Mesodermal cell (in vitro differentiated cells): ENCODE measurements around the gene CASP8. TPM values are rescaled to one million over a fixed set of nuclear protein-coding genes. Genes with fewer than 3 reads are reported as not detected.

Experiments
- H3K27ac ChIP-seq: 2 replicates; pipeline ENCODE4 v1.7.0; 2013; ENCODE audit warnings: mild to moderate bottlenecking, low read depth, low read length, moderate library complexity; ENCODE audit not compliant: severe bottlenecking
- H3K36me3 ChIP-seq: 2 replicates; pipeline ENCODE4 v1.7.1; 2013; ENCODE audit warnings: mild to moderate bottlenecking, low read length, moderate library complexity; ENCODE audit not compliant: control insufficient read depth, insufficient read depth
- H3K4me1 ChIP-seq: one replicate; pipeline ENCODE4 v1.7.1; 2013; ENCODE audit warnings: mild to moderate bottlenecking, low read length; ENCODE audit not compliant: insufficient read depth, control insufficient read depth, poor library complexity, severe bottlenecking
- H3K4me3 ChIP-seq: 2 replicates; pipeline ENCODE4 v1.7.0; 2013; ENCODE audit warnings: low read length, control low read depth, mild to moderate bottlenecking; ENCODE audit not compliant: insufficient read depth, poor library complexity, severe bottlenecking; ENCODE audit errors: extremely low read depth
- H3K9me3 ChIP-seq: 2 replicates; pipeline ENCODE4 v1.7.1; 2013; ENCODE audit warnings: mild to moderate bottlenecking, low read length, moderate library complexity; ENCODE audit not compliant: control insufficient read depth
- WGBS, 2 experiments: methylation state at CpG; one replicate each; pipeline ENCODE4 v1.1.5; 2013; ENCODE audit warnings: missing lambda C conversion rate in 2 of 2; ENCODE audit not compliant: insufficient coverage in 2 of 2; 5-methylcytosine and 5-hydroxymethylcytosine counted together
- polyA plus RNA-seq, 2 experiments: library from polyadenylated mRNA; stranded (reverse); fragments of 50-300 nt; gene quantifications; one replicate each; pipeline ENCODE4 v1.2.3, GENCODE V29; 2013

CASP8 gene
- polyA plus RNA-seq (2013, experiment 1 of 2), result 7.9 TPM
- polyA plus RNA-seq (2013, experiment 2 of 2), result 8.0 TPM

- Histone ChIP-seq H3K4me1 (peaks cover 11% of the 10 kb centered on the region), H3K36me3 (no peaks in the 10 kb centered on the region), H3K9me3 (no peaks in the 10 kb centered on the region), H3K4me3 (peak within 1 kb of the TSS; percentile 54), H3K27ac (no peak within 1 kb of the TSS)
- 88 to 98% methylated on average over 9 to 10 of the region's 10 CpGs for WGBS, 2 experiments
Measured at GRCh38 chr2:201260302-201260800, at the start of gene CASP8. Gene CASP8 (plus strand): TSS chr2:201260536. CDS start chr2:201266487, 5,951 bp downstream.

- 94 to 100% methylated on average over 1 to 3 of the region's 4 CpGs for WGBS, 2 experiments
- Histone ChIP-seq H3K9me3 (no peaks in the 10 kb centered on the region), H3K4me1 (peaks cover 5% of the 10 kb centered on the region), H3K27ac (no peak overlapping the region), H3K4me3 (no peak overlapping the region), H3K36me3 (no peaks in the 10 kb centered on the region)
Measured at GRCh38 chr2:201215963-201216362, 44.4 kb upstream of the CASP8 start.

- no CpG with 5 or more reads among the region's 1 CpG for WGBS, 2 experiments
Measured at GRCh38 chr2:201216918-201217317, 43.4 kb upstream of the CASP8 start.

GRCh38 chr2:201218780-201219179, 41.6 kb upstream of the CASP8 start:
- Histone ChIP-seq H3K9me3 (no peaks in the 10 kb centered on the region), H3K27ac (no peak overlapping the region), H3K4me1 (peaks cover 5% of the 10 kb centered on the region), H3K4me3 (no peak overlapping the region), H3K36me3 (no peaks in the 10 kb centered on the region)
- 90 to 95% methylated on average over 4 to 5 of the region's 6 CpGs for WGBS, 2 experiments

More at GRCh38 chr2:201216918-201217317, 43.4 kb upstream of the CASP8 start:
- no peaks in the 10 kb centered on the region for H3K36me3 ChIP-seq
- peaks cover 5% of the 10 kb centered on the region for H3K4me1 ChIP-seq
- no peak overlapping the region for H3K27ac ChIP-seq
- no peak overlapping the region for H3K4me3 ChIP-seq
- no peaks in the 10 kb centered on the region for H3K9me3 ChIP-seq

- H3K36me3 ChIP-seq, result no peaks in the 10 kb centered on the region
- peaks cover 5% of the 10 kb centered on the region for H3K4me1 ChIP-seq
- no peaks in the 10 kb centered on the region for H3K9me3 ChIP-seq
- H3K4me3 ChIP-seq, result no peak overlapping the region
- H3K27ac ChIP-seq, result no peak overlapping the region
- WGBS, 2 experiments, result 90 to 100% methylated on average over 2 of the region's 5 CpGs
Measured at GRCh38 chr2:201219328-201220096, 40.8 kb upstream of the CASP8 start.

- H3K27ac ChIP-seq, result no peak overlapping the region
- no peaks in the 10 kb centered on the region for H3K36me3 ChIP-seq
- WGBS, 2 experiments, result 50% methylated on average over 2 of the region's 4 CpGs; no CpG with 5 or more reads in 1 of the 2 experiments
- no peak overlapping the region for H3K4me3 ChIP-seq
- H3K4me1 ChIP-seq, result peaks cover 5% of the 10 kb centered on the region
- H3K9me3 ChIP-seq, result no peaks in the 10 kb centered on the region
Measured at GRCh38 chr2:201220102-201220570, 40.2 kb upstream of the CASP8 start.

GRCh38 chr2:201223089-201224073, 37.0 kb upstream of the CASP8 start:
- WGBS, 2 experiments, result 60 to 93% methylated on average over 2 to 4 of the region's 8 CpGs
- Histone ChIP-seq H3K9me3 (no peaks in the 10 kb centered on the region), H3K36me3 (no peaks in the 10 kb centered on the region)

GRCh38 chr2:201228271-201228911, 31.9 kb upstream of the CASP8 start:
- Histone ChIP-seq H3K9me3 (no peaks in the 10 kb centered on the region), H3K4me1 (no peaks in the 10 kb centered on the region), H3K36me3 (no peaks in the 10 kb centered on the region), H3K27ac (no peak overlapping the region), H3K4me3 (no peak overlapping the region)
- WGBS, 2 experiments, result 100% methylated on average over 1 of the region's 3 CpGs

More at GRCh38 chr2:201223089-201224073, 37.0 kb upstream of the CASP8 start:
- peaks cover 5% of the 10 kb centered on the region for H3K4me1 ChIP-seq
- no peak overlapping the region for H3K27ac ChIP-seq
- H3K4me3 ChIP-seq, result no peak overlapping the region

- 81 to 91% methylated on average over 10 to 12 of the region's 12 CpGs for WGBS, 2 experiments
Measured at GRCh38 chr2:201228912-201229290, 31.4 kb upstream of the CASP8 start.

More at GRCh38 chr2:201228912-201229290, 31.4 kb upstream of the CASP8 start:
- H3K4me3 ChIP-seq, result no peak overlapping the region
- H3K36me3 ChIP-seq, result no peaks in the 10 kb centered on the region
- no peaks in the 10 kb centered on the region for H3K9me3 ChIP-seq
- no peak overlapping the region for H3K27ac ChIP-seq
- H3K4me1 ChIP-seq, result no peaks in the 10 kb centered on the region
